GM11168 (cell line): ENCODE data around the gene MEF2D.

ENCODE experiments used
- in situ Hi-C: fragments of 300-500 bp; cut with MboI; formaldehyde crosslinking; loops from one replicate; pipeline ENCODE4 v1.12.0; 2022; ENCODE audit warnings: low sequenced_read_pairs; ENCODE audit not compliant: unreplicated experiment

Gene MEF2D

DNA sequence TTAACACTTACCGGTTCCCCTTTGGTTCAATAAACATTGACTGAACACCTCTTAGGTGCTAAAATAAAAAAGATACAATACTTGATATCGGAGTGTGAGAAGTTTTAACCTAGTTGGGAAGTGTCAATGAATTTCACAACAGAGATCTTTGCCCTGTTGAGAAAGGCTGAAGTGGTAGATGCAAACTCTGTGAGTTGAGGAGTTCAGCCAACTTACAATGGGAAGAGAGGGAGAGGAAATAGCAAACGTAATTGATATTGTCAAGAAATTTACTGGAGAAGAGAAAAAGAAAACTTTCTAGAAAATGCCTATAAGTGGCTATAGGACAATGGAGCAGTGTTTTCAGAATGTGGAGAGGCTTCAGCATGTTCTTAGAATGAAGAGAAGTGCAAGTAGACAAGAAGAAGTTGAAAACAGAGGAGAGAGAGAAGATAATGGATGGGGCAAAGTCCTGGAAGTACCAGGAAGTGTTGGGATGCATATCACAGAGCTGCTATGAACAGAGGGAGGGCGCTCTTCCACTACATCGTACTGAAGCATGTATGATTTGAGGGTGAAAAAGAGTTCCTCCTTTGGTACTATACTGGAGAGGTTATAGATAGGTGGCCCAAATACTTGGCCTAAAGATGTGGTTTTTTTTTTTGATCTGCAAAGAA lies 48.9 kb downstream of the MEF2D start:
- in situ Hi-C loops, result loop anchor here (5.0 kb wide), 1 partner anchor 69 kb away; no protein-coding TSS in a partner anchor

DNA sequence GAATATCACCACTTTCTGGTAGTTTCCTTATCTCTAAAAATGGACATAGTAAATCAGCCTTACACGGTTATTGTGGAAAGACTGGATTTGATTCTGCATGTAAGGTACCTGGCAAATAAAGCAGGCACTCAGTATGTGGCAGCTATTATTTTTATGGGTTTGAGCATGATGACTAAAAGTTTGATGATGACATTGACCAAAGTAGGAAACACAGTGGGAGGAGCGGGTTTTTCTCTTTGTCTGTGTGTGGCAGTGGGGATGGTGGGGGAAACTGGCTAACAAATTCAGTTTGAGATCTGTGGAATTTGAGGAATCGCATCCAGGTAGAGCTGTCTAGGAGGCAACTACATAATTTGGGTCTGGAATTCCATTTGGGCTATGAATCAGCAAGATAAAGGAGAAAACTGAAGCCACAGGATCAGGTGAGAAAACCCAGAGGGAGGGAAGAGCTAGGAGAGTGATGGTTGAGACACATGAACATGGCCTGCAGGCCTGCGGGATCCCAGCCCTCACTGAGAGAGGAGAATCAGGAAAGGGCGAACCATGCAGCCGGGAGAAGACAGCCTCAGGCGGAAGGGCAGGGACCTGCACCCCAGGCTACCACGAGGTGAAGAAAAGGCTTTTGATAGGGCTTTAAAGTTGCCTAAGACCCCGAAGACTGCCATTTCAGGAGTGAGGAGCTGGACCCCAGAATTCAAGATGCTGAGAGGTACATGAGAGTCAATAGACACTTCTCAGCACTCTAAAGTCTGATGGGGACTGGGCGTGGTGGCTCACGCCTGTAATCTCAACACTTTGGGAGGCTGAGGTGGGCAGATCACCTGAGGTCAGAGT lies 52.2 kb downstream of the MEF2D start:
- in situ Hi-C loops, result no loop called here

DNA sequence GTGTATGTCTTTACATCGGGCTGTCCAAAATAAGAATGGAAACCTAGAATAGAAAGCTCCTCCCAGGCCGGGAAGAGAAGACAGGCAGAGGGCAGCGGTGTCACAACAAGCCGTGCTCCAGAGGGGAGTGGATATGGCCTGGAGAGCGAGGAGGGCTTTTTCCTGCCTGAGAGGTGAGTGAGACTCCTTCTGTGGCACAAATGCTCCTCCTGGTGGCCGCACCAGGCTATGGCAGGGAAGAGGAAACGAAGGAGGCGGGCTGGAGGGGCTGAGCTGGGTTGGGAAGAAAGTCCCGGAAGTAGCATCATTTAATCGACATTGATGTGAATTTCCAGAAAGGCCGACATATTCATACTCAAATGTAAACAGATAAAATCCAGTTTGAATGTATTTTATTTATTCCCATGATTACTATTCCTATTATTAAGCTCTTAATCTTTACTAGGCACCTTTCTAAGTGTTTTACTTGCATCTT lies 54.7 kb downstream of the MEF2D start:
- in situ Hi-C loops, result no loop called here

DNA sequence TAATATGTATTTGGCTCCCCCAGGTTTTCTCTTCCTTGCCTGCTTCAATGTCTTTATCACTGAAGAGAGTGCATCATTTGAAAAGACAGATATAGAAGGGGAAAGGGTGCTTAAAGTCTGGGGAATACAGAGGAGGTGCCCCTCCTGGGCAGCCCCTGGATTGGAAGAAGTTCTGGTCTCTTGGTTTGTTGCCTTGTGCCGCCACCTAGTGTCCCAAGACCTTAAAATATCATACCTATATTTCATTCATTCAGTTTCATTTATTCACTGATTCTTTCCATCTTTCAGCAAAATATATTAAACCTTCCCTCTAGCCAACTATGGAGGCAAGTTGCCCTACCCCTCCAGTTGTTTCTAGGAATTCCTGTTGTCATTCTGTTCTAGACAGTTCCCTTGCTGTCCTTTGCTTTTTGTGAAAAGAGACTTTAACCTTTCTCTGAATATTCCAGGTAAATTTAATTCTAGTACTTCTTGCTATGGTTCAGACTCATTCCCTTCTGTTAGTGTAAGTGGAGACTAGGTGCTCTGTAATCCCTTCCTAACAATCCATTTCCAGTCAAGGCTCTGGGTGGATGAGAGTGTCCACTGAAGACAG lies 56.1 kb downstream of the MEF2D start:
- in situ Hi-C loops, result no loop called here

DNA sequence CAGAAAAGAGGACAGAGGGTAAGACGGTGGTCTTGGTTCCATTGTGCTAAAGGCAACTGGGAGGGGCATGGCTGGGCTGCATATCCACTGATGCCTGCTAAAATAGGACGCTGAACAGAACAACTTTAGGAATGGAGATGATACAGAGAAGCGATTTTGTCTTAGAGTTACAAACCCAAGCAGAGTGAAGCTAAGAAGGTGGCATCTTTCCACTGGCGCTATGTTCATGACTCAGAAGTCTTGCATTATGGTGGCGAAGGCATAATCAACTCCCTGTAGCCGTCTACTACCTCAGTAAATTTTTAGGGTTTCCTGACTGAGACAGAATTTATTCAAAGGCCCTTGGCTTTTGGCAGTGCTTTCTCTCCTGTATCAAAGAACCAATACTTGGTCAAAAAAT lies 57.3 kb downstream of the MEF2D start:
- in situ Hi-C loops, result no loop called here

DNA sequence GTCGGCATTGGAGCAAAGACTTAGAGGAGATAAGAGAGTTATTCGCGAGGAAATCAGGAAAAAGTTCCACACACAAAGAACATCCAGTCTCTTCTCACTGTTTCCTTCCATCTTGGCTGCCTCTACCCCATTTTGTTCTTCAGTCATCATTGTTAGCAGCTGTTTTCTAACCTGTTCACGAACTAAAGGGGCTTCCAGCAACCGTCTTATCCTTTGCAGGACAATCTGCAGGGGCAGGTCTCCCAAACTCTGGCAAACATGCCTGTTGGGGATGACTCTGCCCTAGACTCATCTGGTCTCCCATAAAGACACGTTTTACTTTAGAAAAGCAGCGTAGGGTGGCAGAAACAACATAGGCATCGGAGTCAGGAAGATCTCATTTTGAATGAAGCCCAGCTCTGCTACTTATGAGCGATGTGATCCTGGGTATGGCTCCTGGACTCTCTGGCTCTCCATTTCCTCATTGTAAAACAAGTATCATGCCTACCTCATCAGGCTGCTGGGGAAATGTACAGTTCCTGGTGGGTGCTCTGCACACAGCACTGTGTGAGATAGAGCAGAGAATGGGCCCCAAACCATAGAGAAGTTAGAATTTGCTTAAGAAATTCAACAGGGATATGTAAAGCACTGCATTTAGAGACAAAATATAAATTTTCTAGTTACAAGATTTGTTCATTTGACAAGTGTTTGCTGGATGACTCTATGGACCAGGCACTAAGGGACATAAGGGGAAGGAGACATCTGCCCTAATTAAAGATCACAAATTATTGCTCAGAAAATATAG lies 59.7 kb downstream of the MEF2D start:
- in situ Hi-C loops, result no loop called here

DNA sequence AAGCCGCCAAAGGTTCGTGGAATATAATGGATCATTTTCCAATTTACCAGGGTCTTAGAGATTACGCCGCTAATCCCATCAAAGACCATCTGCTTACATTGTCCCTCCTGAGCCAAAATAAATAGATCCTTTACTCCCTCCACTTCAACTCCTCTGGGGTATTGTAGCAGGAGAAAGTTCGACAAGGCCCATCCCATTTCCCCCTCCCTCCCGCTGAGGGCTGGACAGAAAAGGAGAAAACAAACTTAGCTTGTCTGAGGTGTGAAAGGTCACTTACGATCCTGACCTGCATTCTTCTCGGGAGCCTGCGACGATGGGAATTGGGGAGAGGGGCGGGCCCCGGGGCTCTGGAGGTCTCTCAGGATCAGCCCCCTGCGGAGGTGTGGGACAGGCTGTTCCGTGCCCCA lies 60.8 kb downstream of the MEF2D start:
- in situ Hi-C loops, result no loop called here

DNA sequence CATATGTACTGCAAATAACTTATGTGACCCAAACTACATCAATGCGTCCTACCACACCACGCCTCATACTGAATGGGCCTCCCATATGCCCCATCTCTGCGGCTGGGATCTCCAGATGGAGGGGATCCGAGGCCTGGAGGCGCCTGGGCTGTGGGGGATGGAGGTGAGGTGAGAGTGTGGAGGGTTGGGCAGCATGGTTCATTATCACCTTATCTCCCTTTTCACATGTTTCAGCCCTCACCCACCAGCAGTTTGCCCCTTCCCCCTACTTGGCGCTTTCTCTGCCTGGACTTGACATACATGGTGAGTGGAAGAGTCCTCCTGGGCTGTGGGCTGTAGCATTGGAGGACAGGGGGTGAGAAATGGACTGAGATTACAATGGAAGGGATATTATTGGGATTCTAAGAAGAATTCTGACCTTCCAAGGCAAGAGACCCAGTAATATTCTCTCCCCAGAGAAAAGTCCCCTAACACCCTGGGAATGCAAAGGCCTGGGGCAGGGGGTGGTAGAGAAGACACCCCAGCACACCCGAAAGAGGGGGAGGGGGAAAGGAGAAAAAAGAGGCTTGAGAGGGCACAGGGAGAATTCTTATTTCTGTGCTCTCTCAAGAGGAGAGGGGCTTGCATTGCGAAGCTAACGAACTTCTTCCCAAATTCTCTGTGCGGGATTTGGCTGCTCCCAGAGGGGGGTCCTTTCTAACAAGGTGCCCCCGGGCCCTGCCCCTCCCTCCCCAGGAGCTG lies 61.4 kb downstream of the MEF2D start:
- in situ Hi-C loops, result no loop called here

DNA sequence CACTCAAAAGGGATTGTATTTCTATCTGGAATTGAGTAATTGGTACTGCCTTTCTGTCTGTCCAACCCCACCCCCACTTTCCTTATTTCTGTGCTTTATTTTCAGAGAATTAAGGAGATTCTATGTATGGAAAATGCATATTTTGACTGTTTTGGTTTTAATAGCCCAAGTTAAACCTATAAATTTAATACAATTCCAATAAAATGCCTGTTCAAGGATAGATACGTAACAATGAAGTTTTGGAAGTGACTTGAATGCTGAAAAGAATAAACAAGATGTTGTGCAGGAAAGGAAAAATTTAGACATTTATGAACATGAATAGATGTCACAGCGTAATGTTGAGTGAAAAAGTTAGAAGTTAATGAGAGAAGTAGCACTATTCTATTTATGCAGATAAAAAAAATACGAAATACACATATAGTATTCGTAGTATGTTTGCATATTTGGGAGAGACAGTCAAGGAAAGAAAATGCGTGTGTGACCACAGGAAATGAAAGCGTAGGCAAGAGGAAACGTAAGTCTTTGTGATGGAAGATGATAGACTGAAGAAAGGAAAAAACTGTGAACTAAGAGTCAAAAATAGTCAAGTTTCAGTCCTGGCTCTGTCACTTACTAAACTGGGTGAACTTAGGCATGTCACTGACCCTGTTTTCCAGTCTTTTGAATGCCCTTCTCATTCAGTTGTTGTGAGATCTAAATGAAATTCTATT lies 62.1 kb downstream of the MEF2D start:
- in situ Hi-C loops, result no loop called here

DNA sequence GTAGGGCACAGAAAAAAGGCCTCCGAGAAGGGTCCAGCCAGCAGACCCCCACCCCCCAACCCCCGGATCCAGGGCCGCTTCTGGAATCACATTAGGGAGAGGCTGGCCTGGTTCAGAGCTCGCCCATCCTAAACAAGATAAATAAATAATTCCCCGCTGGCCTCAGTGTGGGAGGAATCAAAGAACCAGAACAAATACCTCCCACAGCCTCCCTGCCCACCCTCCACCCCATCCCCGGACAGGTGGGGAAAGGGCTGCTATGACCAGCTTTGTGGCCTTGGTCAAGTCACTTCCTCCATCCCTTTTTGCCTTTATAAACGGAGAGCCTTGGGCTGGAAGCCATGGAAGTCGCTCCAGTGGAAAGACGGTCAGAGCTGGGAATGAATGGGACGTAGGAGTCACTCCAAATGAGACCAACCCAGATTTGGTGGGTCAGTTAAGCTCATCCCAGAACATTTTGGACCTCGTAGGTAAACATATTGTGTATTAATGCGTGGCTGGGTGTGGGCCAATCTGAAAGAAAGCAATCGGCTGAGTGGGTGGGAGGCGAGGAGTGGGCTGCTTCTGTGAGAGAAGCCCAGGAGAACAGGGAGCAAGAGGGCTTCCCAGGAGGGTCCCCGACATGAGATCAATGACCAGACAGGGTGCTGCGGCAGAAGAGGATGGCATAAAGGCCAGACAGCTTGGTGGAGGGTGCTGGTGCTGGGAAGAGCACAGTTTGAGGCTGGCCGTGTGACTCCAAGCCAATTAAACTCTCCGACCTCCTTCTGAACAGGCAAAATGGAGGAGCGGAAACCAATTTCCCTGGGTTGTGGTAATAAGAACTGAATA lies 63.3 kb downstream of the MEF2D start:
- in situ Hi-C loops, result no loop called here

DNA sequence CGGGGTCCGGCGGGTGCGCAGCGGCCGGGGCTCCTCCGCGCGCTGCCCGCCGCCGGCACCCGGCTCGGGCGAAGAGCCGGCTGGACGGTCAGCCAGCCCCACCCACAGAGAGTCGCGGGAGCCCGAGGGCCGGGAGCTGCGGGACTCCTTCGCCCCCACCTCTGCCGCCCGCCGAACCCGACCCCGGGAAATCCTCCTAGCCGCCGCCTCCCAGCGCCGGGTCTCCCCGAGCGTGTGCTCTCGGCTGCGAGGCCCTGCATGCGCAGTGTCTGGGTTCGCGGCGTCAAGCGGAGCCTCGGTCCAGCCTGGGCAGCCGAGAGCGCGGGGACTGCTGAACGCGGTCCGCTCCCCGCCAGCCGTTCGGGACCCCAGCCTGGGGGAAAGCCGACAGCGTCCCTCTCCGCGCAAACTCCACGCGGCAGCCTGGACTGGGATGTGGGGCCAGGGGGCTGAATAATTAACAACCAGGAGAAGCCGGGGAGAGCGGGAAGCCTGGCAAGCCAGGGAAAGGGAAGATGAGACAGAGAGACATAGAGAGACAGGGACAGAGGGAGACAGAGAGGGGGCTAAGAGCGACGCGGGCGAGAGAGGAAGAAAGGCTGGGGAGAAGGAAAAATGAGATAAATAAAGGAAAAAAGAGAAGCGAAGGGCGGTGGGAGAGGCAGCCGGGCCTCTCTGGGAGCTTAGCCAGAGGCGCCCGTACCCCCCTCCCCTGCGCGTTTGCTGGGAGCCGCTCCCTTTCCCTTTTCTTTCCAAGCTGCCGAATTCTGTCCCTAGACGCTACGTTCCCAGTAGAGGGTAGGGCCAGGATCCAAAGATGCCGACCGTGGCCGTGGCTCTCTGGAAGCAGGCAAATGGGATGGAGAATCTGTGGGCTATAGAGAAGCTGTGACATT lies 64.2 kb downstream of the MEF2D start:
- in situ Hi-C loops, result no loop called here

DNA sequence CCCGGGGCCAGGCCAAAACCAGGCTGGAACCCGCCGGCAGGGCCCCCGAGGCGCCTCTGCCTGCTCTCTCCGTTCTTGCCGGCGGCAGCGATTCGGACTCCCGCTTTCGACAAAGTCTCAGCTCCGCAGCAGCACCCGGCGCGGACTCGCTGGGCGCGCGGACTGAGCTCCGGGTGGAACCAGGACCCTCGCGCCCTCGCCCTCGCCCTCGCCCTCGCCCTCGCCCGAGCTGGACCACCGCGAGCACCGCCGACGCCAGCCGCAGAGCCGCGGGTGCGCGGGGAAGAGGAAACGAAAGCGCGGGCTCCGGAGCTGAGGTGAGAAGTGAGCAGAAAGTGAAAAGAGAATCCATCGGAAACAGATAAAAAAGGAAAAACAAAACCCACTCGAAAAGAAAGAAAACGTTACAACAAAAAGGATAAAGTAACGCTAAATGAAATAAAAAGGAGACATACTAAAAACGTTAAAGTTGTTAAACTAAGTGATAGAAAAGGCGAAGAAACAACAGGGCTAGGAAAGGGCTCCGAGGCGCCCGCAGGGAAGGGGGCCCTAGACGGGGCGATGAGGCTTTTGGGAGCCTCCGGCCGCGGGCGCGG lies 64.9 kb downstream of the MEF2D start:
- in situ Hi-C loops, result no loop called here

DNA sequence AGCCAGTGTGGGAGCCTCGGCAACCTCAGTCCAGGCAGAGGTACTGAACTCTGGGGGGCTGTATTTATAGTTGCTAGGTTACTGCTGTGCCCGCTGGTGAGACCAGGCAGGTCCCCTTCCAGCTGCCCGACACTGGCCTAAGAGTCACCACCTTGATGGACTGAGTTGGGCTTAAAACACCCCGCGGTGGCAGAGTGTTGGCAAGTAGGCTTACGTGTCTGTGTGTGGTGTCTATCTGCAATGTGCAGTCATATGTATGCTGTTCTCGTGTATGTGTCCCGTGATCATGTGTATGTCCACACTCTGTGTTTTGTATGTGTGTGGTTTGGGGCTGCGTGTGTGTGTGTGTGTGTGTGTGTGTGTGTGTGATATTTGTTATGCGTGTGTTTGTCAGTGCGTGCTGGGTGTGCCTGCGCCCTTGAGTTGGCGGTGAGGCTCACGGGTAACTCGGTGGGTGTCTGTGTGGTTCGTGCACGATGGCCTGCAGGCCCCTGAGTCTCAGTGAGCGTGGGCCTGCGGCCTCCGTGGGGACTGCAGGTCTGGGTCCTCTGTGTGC lies 65.5 kb downstream of the MEF2D start:
- in situ Hi-C loops, result no loop called here

DNA sequence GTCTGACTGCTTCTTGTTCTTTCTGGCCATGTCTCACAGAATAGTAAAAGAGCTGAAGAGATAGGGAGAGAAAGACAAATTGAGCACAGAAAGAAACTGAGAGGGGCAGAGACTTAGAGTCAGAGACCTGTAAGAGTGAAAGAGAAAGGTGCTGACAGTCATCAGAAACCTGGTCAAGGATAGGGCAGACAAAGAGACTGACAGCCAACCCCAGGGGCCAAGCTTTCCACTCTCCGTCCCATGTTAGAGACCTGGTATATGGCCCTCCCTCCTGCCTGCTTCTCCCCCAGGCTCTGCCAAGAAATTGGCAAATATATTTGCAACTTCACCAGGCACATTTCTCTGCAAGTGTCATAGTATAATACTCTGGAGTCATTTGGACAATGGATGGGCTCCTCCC lies 67.0 kb downstream of the MEF2D start:
- in situ Hi-C loops, result no loop called here

DNA sequence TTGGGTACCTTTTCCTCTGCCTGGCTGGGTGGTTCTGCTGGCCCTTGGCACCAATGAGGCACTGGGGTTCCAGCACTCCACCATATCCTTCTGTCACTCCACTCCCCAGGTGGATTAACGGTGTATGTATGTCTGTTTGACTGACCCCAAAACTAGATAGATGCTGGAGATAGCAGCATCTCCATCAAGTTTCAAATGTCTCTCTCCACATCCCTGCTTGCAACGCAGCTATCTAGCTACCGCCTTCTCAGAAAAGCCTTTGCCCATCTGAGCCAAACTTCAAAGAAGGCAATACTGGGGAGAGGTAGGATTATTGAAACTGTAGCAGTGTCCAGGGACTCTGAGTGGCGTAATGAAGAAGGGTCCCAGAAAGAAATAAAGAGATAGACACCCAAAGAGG lies 67.5 kb downstream of the MEF2D start:
- in situ Hi-C loops, result no loop called here

DNA sequence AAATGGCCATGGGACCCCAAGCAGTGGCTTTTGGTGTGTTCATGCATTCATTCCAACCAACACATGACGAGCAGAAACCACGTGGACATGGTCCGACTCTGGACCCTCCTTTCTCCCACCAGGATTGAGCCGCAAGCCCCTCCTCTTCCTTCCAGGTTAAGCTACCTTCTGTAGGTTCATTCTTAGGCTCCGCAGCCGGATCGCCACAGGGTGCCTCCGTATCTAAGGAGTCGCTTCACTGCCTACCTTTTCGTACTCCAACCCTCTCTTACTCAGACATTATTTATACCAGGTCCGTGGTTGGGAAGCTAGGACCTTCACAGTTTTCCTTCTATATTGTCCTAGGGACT lies 67.9 kb downstream of the MEF2D start:
- in situ Hi-C loops, result no loop called here
